ENCODE results near the gene GAREM2.

Gene GAREM2

DNA sequence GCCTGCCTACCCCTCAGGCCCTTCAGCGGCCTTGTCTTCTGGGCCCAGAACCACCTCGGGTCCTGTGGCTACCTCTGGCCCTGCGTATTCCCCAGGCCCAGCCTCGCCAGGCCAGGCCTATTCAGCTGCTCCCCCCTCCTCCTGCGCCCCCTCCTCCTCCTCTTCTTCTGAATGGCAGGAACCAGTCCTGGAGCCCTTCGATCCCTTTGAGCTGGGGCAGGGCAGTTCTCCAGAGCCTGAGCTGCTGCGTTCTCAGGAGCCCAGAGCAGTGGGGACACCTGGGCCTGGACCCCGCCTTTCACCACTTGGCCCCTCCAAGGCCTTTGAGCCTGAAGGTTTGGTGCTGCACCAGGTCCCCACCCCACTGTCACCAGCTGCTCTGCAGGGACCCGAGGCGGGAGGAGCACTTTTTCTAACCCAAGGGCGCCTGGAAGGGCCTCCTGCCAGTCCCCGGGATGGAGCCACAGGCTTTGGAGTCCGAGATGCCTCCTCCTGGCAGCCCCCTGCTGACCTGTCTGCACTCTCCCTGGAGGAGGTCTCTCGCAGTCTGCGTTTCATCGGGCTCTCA is 14.7 kb downstream of the GAREM2 start:
- DNase-seq, result no peak

GRCh38 chr2:26189123-26189522 is 16.2 kb downstream of the GAREM2 start:
- DNase-seq, result no peak

DNA sequence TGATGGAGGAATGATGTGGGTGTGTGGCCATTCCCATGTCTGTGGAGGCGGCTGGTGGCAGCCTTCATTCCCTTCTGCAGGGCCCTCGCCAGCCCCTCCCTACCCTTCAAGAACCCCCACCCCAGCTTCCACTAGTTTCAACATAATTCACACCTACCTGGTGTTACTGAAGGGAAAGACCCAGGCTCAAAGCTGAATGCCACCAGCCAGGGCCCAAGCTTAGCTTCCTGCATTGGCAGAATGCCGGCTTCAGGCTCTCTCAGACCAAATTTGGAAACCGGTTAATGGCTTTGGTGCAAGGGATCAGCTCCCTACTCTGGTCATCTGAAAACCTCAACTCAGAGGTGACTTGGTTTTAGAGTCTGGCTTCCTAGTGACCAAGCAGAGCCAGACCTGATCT is 16.9 kb downstream of the GAREM2 start:
- DNase-seq, result no peak

DNA sequence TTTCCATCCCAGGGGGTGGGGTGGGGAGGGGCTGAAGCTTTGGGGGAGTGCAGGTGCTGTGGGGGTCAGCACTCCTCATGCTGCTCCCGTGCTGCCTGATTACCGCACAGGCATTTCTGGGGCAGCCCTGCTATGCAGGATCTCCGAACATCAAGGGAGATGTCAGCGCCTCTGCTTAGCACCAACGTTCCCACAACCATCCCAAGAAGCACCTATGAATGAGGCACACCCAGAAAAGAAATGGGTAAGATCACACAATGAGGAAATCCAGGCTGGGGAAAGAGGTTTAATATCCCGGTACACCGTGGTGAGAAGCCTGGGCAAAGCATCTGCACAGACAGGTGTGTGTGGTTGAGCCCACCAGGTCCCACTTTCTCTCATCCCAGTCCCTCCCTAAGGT is 17.5 kb downstream of the GAREM2 start:
- no peak for DNase-seq

DNA sequence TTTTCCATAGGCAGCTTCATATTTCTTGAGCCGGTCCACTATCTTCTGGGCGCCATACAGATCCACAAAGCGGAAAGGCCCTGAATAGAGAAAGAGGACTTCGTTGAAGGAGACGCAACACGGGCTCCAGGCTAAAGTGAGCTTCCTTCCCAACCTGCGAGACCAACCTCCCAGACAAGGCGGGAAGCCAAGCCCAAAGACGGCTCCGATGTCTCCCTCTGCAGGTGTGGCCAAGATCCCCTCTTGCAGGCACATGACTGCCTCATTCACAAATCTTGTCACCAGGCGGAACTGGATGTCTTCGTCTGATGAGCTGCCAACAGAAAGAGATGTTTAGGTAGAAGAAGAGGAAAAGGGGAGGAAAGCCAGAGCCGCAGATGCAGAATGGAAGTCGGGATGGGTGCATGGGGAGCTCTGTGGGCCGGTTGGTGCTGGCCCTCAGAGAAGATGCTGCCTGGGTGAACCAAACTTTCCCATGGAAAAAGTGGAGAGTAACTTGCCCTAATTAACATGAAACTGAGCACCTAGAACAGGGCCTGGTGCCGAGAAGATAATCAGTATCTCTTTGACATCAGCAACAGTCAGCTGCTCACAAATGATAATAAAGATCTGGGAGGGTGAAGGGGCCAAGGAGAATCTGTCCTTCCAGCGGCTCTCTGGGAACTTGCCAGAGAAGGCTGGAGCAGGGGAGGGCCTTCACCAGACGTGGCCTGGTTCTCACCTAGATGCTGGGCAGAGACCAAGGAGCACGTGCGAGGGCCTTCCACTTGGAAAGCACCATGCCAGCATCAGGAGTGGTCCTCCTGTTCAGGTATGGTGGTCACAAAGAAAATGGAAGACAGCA is 18.6 kb downstream of the GAREM2 start:
- no peak for DNase-seq

GRCh38 chr2:26193578-26194231 is 20.8 kb downstream of the GAREM2 start:
- no peak for DNase-seq

DNA sequence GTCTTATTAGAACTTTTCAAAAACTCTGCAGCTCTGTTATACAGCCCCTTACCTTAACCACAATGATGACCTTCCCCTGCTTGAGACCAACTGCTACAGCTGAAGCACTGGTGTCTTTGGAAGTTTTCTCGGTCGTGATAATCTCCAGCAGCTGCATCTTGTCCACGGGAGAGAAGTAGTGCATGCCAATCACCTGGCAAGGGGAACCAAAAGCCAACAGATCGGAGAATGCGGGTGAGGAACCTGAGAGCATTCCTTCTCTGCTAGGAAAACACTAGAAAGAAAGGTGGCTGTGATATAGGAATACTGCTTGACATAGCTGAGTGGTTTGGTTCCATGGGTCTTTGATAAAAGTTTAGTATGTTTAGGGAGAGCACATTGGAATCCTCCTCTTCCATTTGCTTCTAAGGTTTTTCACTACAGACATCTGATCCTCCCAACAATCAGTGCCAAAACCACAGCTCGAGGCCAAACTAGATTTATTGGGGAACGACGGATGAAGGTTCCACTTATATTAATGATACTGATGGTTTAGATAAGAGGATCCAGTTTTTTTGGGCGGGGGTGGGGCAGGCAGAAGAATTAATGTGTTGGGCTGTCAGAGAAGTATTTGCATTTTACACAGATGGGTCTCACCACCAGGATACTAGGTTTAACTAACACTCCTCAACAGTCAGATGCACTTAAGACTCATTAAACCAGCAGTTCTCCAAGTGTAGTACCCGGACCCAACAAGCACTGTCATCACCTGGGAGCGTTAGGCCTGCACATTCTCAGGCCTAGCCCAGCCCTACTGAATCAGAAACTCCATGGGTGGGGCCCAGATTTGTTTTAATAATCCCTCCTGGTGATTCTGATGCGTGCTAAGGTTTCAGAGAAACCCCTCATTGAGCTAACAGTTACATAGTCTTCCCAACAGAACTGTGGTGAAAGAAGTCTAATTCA is 22.4 kb downstream of the GAREM2 start:
- DNase-seq, result no peak

DNA sequence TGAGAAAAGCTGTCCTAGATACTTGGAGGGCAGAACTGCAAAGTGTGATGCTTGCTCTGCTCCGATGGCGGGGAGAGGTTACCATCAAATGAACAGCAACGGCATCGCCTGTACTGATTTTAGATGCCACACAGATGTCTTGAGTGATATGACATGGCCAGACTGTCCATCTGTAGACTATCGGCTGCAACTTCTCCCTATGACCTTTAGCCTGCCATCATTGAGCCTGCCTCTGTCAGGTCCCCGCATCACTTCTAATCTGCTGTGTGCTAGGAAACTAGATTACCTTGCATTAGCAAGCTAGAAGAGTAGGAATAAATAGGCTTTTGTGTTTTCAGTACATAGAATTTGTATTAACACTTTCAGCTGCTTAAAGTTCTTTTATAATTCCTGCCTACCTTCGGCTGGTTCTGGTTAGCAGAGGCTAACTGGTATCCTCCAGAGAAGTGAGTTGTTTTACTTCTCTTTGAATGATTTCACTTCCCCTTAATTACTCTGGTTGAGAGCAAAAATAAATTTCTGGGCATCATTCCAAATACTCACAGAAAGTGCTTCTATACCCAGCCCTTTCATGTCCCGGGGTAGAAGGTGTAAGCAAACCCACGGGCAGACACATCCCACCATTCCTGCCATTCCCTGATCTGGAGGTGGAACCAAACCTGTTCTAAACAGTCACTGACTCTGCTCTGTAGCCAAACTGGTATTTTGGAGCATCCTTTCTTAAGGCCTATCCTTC is 24.0 kb downstream of the GAREM2 start:
- DNase-seq, result no peak

DNA sequence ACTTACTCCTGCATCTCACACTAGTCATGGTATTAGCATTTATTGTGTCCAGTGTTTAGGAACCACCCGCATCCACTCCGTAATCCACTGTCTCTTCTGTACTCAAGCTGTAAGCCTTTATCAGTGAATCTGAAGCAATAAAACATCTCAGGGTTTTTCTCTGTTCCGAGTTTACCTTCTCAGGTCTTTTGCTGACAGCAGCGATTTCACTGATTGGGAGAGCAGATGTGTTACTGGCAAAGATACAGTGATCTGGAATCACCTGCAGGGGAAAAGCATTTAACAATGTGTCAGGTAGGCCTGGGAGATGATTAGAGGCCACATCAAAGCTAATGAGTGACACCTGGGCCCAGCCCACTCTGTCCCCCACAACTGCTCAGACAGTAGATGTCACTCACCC is 24.6 kb downstream of the GAREM2 start:
- DNase-seq, result no peak

- DNase-seq, result no peak
These were observed 30.1 kb downstream of the GAREM2 start for GRCh38 chr2:26202981-26203490.

- DNase-seq, result no peak
These were observed 31.0 kb downstream of the GAREM2 start for GRCh38 chr2:26203906-26204305.

- DNase-seq, result no peak
These were observed 39.1 kb downstream of the GAREM2 start for GRCh38 chr2:26212011-26212410.

- DNase-seq, result no peak
These were observed 41.9 kb downstream of the GAREM2 start for GRCh38 chr2:26214759-26215158.

DNA sequence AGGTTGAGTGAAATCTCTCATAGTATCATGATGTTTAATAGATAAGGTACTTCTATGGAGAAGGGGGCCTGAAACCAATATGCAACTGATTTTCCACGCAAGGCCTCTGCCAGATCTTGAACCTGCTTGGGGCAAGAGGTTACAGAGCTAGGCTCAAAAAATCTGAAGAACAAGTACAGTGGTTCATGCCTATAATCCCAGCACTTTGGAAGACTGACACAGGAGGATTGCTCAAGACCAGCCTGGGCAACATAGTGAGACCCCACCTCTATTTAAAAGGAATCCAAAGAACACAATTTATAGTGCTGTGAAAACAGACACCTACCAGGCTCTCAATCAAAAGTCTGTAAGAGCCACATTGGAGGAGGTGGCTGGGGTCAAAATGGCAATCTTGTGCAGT is 42.9 kb downstream of the GAREM2 start:
- DNase-seq, result no peak

GRCh38 chr2:26216587-26216986 is 43.7 kb downstream of the GAREM2 start:
- no peak for DNase-seq

DNA sequence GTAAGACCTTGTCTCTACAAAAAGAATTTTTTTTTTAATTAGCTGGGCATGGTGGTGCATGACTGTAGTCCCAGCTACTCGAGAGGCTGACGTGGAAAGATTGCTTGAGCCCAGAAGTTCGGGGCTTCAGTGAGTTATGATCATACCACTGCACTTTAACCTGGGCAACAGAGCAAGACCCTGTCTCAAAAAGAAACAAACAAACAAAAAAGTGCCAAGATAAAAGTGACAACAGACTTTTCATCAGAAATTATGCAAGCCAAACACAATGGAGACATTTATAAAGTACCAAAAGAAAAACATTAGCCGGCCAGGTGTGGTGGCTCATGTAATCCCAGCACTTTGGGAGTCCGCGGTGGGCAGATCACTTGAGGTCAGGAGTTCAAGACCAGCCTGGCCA is 44.8 kb downstream of the GAREM2 start:
- DNase-seq, result no peak

DNA sequence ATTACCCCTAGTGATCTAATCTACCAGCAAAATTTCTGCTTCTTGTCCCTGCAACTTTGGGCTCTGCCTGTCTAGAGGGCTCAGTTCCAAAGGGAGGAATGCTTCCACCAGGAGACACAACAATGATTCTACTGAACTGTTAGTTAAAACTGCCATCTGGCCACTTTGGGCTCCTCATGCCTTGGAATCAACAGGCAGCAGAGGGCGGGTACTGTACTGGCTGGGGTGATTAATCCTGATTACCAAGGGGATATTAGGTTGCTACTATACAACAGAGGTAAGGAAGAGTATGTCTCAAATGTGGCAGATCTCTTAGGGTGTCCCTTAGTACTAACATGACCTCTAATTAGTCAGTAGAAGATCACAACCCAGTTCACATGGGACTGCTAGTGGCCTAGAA is 50.1 kb downstream of the GAREM2 start:
- no peak for DNase-seq

DNA sequence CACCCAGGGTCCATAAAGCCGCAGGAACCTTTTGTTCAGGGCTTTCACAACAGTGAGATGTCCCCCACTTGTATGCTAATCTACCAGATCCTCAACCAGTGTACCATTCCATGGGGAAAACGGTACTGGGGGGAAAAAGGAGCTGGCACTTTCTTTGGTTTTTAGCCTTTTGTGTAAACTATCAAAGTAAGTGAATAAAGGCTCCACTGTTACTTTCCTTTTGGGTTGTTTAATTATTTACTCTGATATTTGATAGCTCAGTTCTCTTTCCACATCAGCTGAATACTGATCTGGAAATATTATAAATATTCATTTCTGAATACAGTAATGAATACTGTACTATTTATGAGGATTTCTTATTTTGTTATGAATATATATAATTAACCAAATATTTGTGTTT is 51.2 kb downstream of the GAREM2 start:
- DNase-seq, result no peak

DNA sequence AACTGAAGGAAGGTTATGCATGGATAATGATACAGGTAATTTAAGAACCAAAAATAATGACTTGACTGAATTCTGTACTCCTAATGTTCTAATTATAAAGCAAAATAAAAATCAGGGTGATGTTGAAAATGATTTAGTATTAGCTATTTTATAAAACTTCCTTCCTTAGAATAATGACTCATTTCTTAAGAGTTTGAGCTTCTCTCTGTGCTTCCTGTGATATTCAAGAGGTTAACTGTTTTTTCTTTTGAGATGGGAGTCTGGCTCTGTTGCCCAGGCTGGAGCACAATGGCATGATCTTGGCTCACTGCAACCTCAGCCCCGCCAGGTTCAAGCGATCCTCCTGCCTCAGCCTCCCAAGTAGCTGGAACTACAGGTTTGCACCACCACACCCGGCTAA is 56.7 kb downstream of the GAREM2 start:
- no peak for DNase-seq

DNA sequence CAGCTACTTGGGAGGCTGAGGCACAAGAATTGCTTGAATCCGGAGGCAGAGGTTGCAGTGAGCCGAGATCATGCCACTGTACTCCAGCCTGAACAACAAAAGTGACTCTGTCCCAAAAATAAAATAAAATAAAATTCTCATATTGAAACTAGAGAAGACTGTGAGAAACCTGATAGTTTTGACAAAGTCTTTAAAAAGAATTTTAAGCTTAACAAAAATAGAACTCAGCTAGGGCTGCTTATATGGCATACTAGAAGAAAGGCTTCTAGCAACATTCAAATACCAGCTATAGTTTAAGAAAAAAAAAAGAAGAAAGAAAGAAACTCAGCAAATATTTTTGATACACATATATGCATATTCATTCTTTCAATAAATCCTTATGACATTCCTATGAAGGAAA is 57.9 kb downstream of the GAREM2 start:
- DNase-seq, result no peak

- no peak for DNase-seq
These were observed 62.2 kb downstream of the GAREM2 start for GRCh38 chr2:26235089-26235488.

DNA sequence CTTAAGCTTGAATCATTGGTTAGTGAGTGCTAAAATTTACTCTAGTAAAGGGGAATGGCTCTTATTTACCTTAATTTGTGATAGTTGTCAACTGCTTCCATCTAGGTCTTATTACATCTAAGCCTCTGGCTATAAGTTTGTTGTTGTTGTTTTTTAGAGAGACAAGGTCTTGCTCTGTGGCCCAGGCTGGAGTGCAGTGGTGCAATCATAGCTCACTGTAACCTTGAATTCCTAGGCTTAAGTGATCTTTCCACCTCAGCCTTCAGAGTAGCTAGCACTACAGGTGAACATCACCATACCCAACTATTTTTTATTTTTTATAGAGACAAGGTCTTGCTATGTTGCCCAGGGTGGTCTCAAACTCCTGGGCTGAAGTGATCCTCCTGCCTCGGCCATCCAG is 65.0 kb downstream of the GAREM2 start:
- DNase-seq, result no peak
